Thoracic aorta (tissue), 2 donors: Measurements from ENCODE around the gene ZNF827. TPM values are rescaled to one million over a fixed set of nuclear protein-coding genes. Genes with fewer than 3 reads are reported as not detected.

Source experiments
- ATAC-seq: fragments of 150-250 bp; one replicate; pipeline ENCODE4 v1.8.0; 2017; ENCODE audit warnings: low read depth; ENCODE audit not compliant: insufficient number of reproducible peaks, low FRiP score
- DNase-seq: peaks from one replicate; pipeline ENCODE4 v3.0.0-alpha.2; 2020; ENCODE audit warnings: low spot score
- H3K27ac ChIP-seq, 2 donors: fragments of 200-600 bp; sonication (generic); 1 replicate in 1 of 2; 2 replicates in 1 of 2; pipeline ENCODE4 v1.5.1; 2016; ENCODE audit warnings: mild to moderate bottlenecking in 2 of 2, moderate library complexity in 2 of 2
- H3K27me3 ChIP-seq: fragments of 200-600 bp; sonication (generic); replicated peaks from 2 replicates; pipeline ENCODE4 v1.6.0; 2016; ENCODE audit warnings: mild to moderate bottlenecking; ENCODE audit not compliant: insufficient read depth
- H3K36me3 ChIP-seq: fragments of 200-600 bp; sonication (generic); one replicate; pipeline ENCODE4 v1.5.1; 2016
- H3K4me1 ChIP-seq, 2 donors: fragments of 200-600 bp; sonication (generic); 1 replicate in 1 of 2; 2 replicates in 1 of 2; pipeline versions ENCODE4 v1.5.1 to v1.6.0; 2016; ENCODE audit warnings: low read depth in 2 of 2, mild to moderate bottlenecking in 1 of 2; ENCODE audit not compliant: control insufficient read depth in 1 of 2
- H3K4me3 ChIP-seq: fragments of 200-600 bp; sonication (generic); 2 replicates; pipeline ENCODE4 v1.5.1; 2016; ENCODE audit warnings: mild to moderate bottlenecking
- H3K9me3 ChIP-seq: fragments of 200-600 bp; sonication (generic); 2 replicates; pipeline ENCODE4 v1.5.1; 2016
- CTCF ChIP-seq: fragments of 200-600 bp; sonication (generic); IDR thresholded peaks from one replicate; pipeline ENCODE4 v1.5.1; 2019; ENCODE audit warnings: antibody characterized with exemption
- total RNA-seq, 2 donors: library from RNA; depleted of rRNA; stranded (reverse); fragments of >200 nt; gene quantifications; one replicate each; pipeline versions ENCODE4 v1.1.0 to v1.2.3, GENCODE V29; 2016

ZNF827 gene
- total RNA-seq, 2 donors from 2014 or later = 20.2 to 41.4 TPM

- Histone ChIP-seq H3K27me3 (no peaks in the 10 kb centered on the region), H3K27ac (peak overlapping the region; percentile 99 to 100), H3K36me3 (no peaks in the 10 kb centered on the region), H3K4me1 (peaks cover 26 to 50% of the 10 kb centered on the region in 2 donors), H3K9me3 (no peaks in the 10 kb centered on the region), H3K4me3 (no peak overlapping the region)
- TF ChIP-seq CTCF = no peak
- no peak for ATAC-seq
- DNase-seq = no peak
Observed at GRCh38 chr4:145735827-145736226, 202.8 kb downstream of the ZNF827 start.

- H3K4me1 ChIP-seq = peaks cover 26 to 50% of the 10 kb centered on the region in 2 donors
- no peaks in the 10 kb centered on the region for H3K9me3 ChIP-seq
- no peak for DNase-seq
Observed at GRCh38 chr4:145735347-145735675, 203.3 kb downstream of the ZNF827 start.

DNA sequence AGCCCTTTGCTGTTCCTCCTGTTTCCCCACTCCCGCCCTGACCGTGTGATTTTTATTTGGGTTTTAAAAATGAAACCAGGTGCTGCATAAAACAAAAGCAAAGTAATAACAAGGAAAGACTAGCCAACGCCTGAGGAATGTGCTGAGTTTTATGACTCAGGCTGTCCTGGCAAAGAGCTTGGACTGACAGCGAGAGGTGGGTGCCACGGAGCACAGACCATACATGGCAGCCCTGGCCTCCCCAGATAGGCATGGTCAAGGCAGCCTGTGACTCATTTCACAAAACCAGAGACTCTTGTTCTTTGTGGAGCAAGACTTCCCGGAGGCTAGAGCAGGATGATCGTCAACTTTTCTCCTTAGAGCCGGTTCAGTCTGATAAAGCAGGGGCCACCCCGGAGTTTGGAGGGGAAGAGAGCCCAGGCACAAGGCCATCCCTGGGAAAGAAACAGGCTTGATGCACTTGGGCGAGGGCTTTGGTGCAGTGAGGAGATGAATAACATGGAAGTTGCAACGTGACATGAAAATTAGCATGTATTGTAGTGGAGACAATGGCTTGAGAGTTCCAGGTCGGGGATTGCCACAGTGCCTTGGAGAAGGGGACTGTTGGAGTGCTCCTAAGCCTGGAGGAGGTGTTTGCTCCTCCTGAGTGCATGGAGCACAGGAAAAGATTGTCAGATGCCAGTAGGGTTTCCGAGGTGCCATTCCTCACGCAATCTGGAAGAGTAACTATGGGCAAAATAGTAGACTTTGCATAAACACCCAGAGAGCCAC lies 203.9 kb downstream of the ZNF827 start:
- Histone ChIP-seq H3K4me3 (peak overlapping the region; percentile 89), H3K4me1 (peaks cover 26 to 50% of the 10 kb centered on the region in 2 donors), H3K27ac (peak overlapping the region; percentile 99 to 100), H3K27me3 (no peaks in the 10 kb centered on the region), H3K9me3 (no peaks in the 10 kb centered on the region), H3K36me3 (no peaks in the 10 kb centered on the region)
- ATAC-seq (peak; percentile 66), DNase-seq (peak; percentile 88)
- TF ChIP-seq CTCF = no peak

More at GRCh38 chr4:145735347-145735675, 203.3 kb downstream of the ZNF827 start:
- TF ChIP-seq CTCF = no peak
- H3K27ac ChIP-seq = peak overlapping the region; percentile 99 to 100
- no peaks in the 10 kb centered on the region for H3K27me3 ChIP-seq
- ATAC-seq = peak; percentile 22
- no peaks in the 10 kb centered on the region for H3K36me3 ChIP-seq
- H3K4me3 ChIP-seq = peak overlapping the region; percentile 89

DNA sequence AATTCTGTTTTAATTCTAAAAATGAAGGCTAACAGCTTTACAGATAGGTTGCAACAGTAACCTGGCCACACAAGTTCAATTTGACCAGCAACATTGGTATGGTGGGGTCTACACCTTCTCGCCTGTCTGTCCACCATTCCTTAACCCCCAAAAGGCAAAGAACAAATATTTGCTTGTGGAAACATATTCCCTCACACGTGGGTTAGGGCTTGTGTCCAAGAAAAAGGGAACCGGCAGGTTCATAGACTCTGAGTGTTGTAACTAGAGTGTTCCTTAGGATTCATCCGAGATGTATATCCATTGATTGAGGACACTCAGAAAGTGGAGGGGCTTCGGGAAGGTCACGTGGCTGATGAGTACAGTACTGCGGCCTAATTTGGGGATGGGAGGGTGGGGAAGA lies 204.6 kb downstream of the ZNF827 start:
- ATAC-seq (no peak), DNase-seq (no peak)
- Histone ChIP-seq H3K36me3 (no peaks in the 10 kb centered on the region), H3K4me1 (peaks cover 26 to 50% of the 10 kb centered on the region in 2 donors), H3K4me3 (peak overlapping the region; percentile 89), H3K27me3 (no peaks in the 10 kb centered on the region), H3K9me3 (no peaks in the 10 kb centered on the region), H3K27ac (peak overlapping the region; percentile 99 to 100)
- TF ChIP-seq CTCF = no peak

DNA sequence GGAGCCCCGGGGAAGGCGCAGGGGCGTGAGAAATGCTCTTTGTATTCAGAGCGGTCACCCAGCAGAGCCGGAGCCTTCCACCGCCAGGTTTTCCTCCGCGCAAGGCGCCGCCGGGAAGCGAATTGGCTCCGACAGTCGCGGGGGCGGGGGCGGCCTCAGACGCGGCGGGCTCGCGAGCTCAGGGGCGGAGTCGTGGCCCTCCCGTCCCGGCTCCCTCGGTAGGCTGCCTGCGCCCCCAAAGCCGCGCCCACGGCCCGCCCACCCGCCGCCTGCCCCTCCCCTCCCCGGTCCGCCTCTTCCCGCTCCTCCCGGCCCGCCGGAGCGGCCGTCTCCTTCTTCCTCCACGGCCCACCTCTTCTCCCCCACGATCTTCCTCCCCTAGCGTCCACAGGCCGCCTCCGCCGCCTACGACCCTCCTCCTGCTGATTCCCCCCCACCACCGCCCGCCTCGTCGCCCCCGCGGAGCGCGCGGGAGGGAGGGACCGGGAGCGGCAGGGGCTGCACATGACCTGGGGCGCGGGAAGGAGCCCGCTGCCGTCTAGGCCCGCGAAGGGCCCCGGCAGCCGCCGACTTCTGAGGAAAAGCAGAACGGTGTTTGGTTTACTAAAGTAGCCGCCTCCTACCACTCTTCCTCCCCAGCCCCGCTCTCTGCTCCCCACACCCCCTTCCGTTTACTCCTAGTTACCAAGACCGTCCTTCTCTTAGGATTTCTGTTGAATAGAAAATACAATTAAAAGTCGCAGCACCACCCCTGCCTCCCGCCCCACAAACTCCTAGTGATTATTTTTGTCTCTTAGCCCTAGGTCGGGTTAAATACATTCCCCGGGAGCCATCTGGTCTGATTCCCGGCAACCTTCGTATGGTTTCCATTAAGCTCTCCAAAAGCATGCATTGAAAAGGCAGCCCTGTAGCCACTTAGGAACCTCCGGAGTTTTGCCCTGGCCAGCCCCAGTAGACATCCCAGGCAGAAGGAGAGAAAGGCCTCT lies 205.4 kb downstream of the ZNF827 start:
- TF ChIP-seq CTCF = peak; percentile 11
- no peaks in the 10 kb centered on the region for H3K36me3 ChIP-seq

More for the DNA sequence above, 205.4 kb downstream of the ZNF827 start:
- no peaks in the 10 kb centered on the region for H3K27me3 ChIP-seq
- DNase-seq = peak; percentile 79
- H3K9me3 ChIP-seq = no peaks in the 10 kb centered on the region
- peak overlapping the region; percentile 99 to 100 for H3K27ac ChIP-seq
- H3K4me1 ChIP-seq = peaks cover 26 to 50% of the 10 kb centered on the region in 2 donors
- H3K4me3 ChIP-seq = peak overlapping the region; percentile 89
- ATAC-seq = peak; percentile 26
